WTC11 (cell line): ENCODE data around the gene VEGFA. TPM values are rescaled to one million over a fixed set of nuclear protein-coding genes. Genes with fewer than 3 reads are reported as not detected.
A peak's percentile ranks its signal among the peaks of the same experiment; 100 is the strongest.

Experiments used
- ATAC-seq: fragments of 200-7000 bp; cut with Tn5 transposase; 2 replicates; pipeline ENCODE4 v1.10.0; 2021; ENCODE audit warnings: mild to moderate bottlenecking, moderate library complexity
- CTCF ChIA-PET: fragments of 300-600 bp; sonication (Branson Sonifier 250); formaldehyde crosslinking; loops from one replicate; lab custom pipeline; 2021; ENCODE audit warnings: antibody characterized with exemption; lab: Charles Lee
- POLR2A ChIA-PET: fragments of 350-600 bp; sonication (Branson Sonifier 250); formaldehyde crosslinking; loops from one replicate; lab custom pipeline; 2021; ENCODE audit warnings: antibody characterized with exemption; lab: Charles Lee
- DNase-seq: peaks from one replicate; pipeline ENCODE4 v3.0.0; 2021; ENCODE audit warnings: low spot score
- H3K27ac Mint-ChIP-seq: 2 replicates; pipeline ENCODE4 v1.8.0; 2021; ENCODE audit warnings: mixed read lengths
- H3K27me3 Mint-ChIP-seq: 2 replicates; pipeline ENCODE4 v1.8.0; 2021; ENCODE audit warnings: low read depth, mild to moderate bottlenecking, moderate library complexity, mixed read lengths
- H3K36me3 Mint-ChIP-seq: 2 replicates; pipeline ENCODE4 v1.8.0; 2021; ENCODE audit warnings: mixed read lengths
- H3K4me1 Mint-ChIP-seq: 2 replicates; pipeline ENCODE4 v1.8.0; 2022; ENCODE audit warnings: mixed read lengths
- H3K4me3 Mint-ChIP-seq: 2 replicates; pipeline ENCODE4 v1.8.0; 2021; ENCODE audit warnings: mild to moderate bottlenecking, moderate library complexity, mixed read lengths
- H3K9me3 Mint-ChIP-seq: 2 replicates; pipeline ENCODE4 v1.8.0; 2021; ENCODE audit warnings: mixed read lengths
- FOXP1 ChIP-seq: sonication (generic); formaldehyde crosslinking; IDR thresholded peaks from 2 replicates; pipeline ENCODE4 v1.8.0; 2022; ENCODE audit warnings: missing genetic modification reagents, mild to moderate bottlenecking, moderate library complexity, borderline replicate concordance
- GABPB1 ChIP-seq: sonication (generic); formaldehyde crosslinking; IDR thresholded peaks from 2 replicates; pipeline ENCODE4 v1.8.1; 2023; ENCODE audit warnings: mild to moderate bottlenecking, missing genetic modification reagents
- MYBL2 ChIP-seq: sonication (generic); formaldehyde crosslinking; IDR thresholded peaks from 2 replicates; pipeline ENCODE4 v1.8.1; 2023; ENCODE audit warnings: mild to moderate bottlenecking, moderate library complexity, missing genetic modification reagents
- NR1H2 ChIP-seq: sonication (generic); formaldehyde crosslinking; IDR thresholded peaks from 2 replicates; pipeline ENCODE4 v1.9.0; 2021; ENCODE audit warnings: mild to moderate bottlenecking, moderate library complexity, missing genetic modification reagents
- PRRX2 ChIP-seq: fragments of 250-450 bp; sonication (Bioruptor Pico); IDR thresholded peaks from 2 replicates; pipeline ENCODE4 v1.8.0; 2021; ENCODE audit warnings: mild to moderate bottlenecking
- SMAD4 ChIP-seq: sonication (generic); formaldehyde crosslinking; IDR thresholded peaks from 2 replicates; pipeline ENCODE4 v1.8.0; 2022; ENCODE audit warnings: mild to moderate bottlenecking, missing genetic modification reagents
- ZNF121 ChIP-seq: sonication (generic); formaldehyde crosslinking; IDR thresholded peaks from 2 replicates; pipeline ENCODE4 v1.8.0; 2023; ENCODE audit warnings: missing genetic modification reagents
- ZNF232 ChIP-seq: sonication (generic); formaldehyde crosslinking; IDR thresholded peaks from 2 replicates; pipeline ENCODE4 v1.8.0; 2022; ENCODE audit warnings: mild to moderate bottlenecking, missing genetic modification reagents
- ZNF416 ChIP-seq: fragments of 250-450 bp; sonication (Bioruptor Pico); IDR thresholded peaks from 2 replicates; pipeline ENCODE4 v1.9.0; 2021; ENCODE audit warnings: mild to moderate bottlenecking, inconsistent platforms
- total RNA-seq: library from RNA; stranded (reverse); gene quantifications from 3 replicates; pipeline ENCODE4 v1.2.3, GENCODE V29; 2021
- TF ChIP-seq, protein P1 (sequence below): sonication (generic); formaldehyde crosslinking; IDR thresholded peaks from 2 replicates; pipeline ENCODE4 v1.8.0; 2023; ENCODE audit warnings: mild to moderate bottlenecking, missing genetic modification reagents
- TF ChIP-seq, protein P2 (sequence below): fragments of 250-450 bp; sonication (Bioruptor Pico); IDR thresholded peaks from 2 replicates; pipeline ENCODE4 v1.8.0; 2021; ENCODE audit warnings: mild to moderate bottlenecking
- TF ChIP-seq, protein P3 (sequence below): sonication (generic); formaldehyde crosslinking; IDR thresholded peaks from 2 replicates; pipeline ENCODE4 v1.8.1; 2022; ENCODE audit warnings: low read depth, mild to moderate bottlenecking, moderate library complexity, missing genetic modification reagents, borderline replicate concordance
- TF ChIP-seq, protein P4 (sequence below): sonication (generic); formaldehyde crosslinking; IDR thresholded peaks from 2 replicates; pipeline ENCODE4 v1.8.0; 2022; ENCODE audit warnings: mild to moderate bottlenecking, missing genetic modification reagents
- TF ChIP-seq, protein P5 (sequence below): sonication (generic); formaldehyde crosslinking; conservative IDR thresholded peaks from 2 replicates; pipeline ENCODE4 v1.8.1; 2023; ENCODE audit warnings: mild to moderate bottlenecking, low read depth, missing genetic modification reagents, moderate library complexity
- TF ChIP-seq, protein P6 (sequence below): sonication (generic); formaldehyde crosslinking; IDR thresholded peaks from 2 replicates; pipeline ENCODE4 v1.8.1; 2023; ENCODE audit warnings: mild to moderate bottlenecking, missing genetic modification reagents, borderline replicate concordance

VEGFA gene
- total RNA-seq, 1 experiment from 2014 or later = 43.8 TPM

DNA sequence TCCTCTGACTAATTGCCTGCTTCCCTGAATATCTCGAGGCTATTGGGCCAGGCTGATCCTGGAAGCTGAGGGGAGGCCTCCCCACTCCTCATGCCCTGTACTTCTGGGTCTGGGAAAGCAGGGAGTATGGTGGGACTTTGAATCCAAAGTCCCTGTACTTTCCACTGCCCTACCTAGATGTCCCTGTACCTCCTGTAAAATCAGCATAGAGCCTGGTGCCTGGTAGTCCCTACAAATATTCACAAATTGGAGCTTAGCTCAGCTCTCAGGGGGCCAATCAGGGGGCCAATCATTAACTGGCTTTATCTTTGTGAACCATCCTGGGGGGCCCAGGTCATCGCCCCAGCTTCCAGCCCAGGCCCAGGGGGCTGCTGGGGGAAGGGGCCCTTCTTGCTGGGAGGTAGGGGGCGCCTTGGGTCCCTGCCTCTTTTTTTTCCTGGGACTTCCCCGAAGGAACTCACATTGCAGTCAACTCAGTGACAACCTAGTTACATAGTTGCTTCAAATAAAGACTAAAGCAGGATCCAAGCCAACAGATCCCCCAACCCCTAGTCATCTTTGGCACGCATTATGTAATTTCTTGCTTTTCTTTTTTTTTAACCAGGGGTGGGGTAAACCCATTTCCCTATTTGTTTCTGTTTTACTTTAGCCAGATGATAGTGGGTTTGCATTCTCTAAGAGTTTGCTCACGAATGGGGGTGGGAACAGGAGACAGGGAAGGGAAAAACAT is 6.9 kb upstream of the VEGFA start:
- CTCF ChIA-PET = interaction anchor here (0.9 to 5.3 kb wide), 9 partner anchors 10 to 316 kb away, joined by 3 to 39 read pairs (median 6); no protein-coding TSS in a partner anchor
- ATAC-seq (no peak), DNase-seq (peak; percentile 12)
- Mint-ChIP-seq H3K4me1 (peaks cover 40% of the 10 kb centered on the region), H3K27me3 (peaks cover 8% of the 10 kb centered on the region), H3K36me3 (no peaks in the 10 kb centered on the region), H3K27ac (no peak overlapping the region), H3K4me3 (no peak overlapping the region), H3K9me3 (no peaks in the 10 kb centered on the region)
- no peak for TF ChIP-seq ZNF232 (CRISPR knock-in tag)
- POLR2A ChIA-PET = interaction anchor here (0.6 to 1.2 kb wide), 2 partner anchors 12 to 60 kb away, joined by 3 to 5 read pairs; no protein-coding TSS in a partner anchor

DNA sequence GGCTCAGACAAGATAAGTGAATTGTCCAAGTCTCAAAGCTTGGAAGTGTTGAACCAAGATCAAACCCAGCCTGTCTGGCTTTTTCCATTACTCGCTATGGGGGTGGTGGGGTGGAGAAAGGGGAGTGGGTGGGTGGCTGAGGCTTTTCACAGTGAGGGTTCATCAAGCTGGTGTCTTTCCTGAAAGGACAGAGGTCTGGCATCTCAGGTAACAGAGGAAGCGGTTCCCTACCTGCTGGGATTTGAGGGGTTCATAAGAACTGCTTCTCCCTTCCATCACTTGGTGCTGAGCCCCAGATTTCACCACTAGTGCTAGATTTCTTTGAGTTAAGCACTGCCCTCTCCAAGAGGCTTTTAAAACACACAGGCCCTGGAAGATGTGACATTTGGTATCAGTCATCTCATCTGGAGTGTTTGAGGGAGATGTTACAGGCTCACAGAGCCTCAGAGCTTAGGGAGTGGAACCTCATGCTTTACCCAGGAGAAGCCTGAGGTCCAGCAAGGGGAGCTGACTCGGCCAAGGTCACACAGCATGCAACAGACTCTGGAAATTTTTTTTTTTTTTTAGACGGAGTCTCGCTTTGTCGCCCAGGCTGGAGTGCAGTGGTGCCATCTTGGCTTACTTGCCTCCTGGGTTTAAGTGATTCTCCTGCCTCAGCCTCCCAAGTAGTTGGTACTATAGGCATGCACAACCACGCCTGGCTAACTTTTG is 6.0 kb upstream of the VEGFA start:
- CTCF ChIA-PET = interaction anchor here (0.9 to 5.3 kb wide), 8 partner anchors 19 to 315 kb away, joined by 3 to 39 read pairs (median 5); no protein-coding TSS in a partner anchor
- Mint-ChIP-seq H3K4me1 (peaks cover 33% of the 10 kb centered on the region), H3K36me3 (no peaks in the 10 kb centered on the region), H3K27me3 (peaks cover 8% of the 10 kb centered on the region), H3K4me3 (no peak overlapping the region), H3K27ac (no peak overlapping the region), H3K9me3 (no peaks in the 10 kb centered on the region)
- DNase-seq (no peak), ATAC-seq (no peak)
- POLR2A ChIA-PET = interaction anchor here (0.5 to 1.2 kb wide), 3 partner anchors 11 to 131 kb away, joined by 3 to 5 read pairs (median 4); no protein-coding TSS in a partner anchor
- TF ChIP-seq MYBL2 (CRISPR knock-in tag) (no peak), NR1H2 (CRISPR knock-in tag) (no peak), ZNF416 (no peak), SMAD4 (CRISPR knock-in tag) (no peak), ZNF121 (no peak), FOXP1 (CRISPR knock-in tag) (no peak), GABPB1 (no peak), PRRX2 (CRISPR knock-in tag) (no peak)
- TF ChIP-seq, protein P1, sequence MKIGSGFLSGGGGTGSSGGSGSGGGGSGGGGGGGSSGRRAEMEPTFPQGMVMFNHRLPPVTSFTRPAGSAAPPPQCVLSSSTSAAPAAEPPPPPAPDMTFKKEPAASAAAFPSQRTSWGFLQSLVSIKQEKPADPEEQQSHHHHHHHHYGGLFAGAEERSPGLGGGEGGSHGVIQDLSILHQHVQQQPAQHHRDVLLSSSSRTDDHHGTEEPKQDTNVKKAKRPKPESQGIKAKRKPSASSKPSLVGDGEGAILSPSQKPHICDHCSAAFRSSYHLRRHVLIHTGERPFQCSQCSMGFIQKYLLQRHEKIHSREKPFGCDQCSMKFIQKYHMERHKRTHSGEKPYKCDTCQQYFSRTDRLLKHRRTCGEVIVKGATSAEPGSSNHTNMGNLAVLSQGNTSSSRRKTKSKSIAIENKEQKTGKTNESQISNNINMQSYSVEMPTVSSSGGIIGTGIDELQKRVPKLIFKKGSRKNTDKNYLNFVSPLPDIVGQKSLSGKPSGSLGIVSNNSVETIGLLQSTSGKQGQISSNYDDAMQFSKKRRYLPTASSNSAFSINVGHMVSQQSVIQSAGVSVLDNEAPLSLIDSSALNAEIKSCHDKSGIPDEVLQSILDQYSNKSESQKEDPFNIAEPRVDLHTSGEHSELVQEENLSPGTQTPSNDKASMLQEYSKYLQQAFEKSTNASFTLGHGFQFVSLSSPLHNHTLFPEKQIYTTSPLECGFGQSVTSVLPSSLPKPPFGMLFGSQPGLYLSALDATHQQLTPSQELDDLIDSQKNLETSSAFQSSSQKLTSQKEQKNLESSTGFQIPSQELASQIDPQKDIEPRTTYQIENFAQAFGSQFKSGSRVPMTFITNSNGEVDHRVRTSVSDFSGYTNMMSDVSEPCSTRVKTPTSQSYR (CRISPR knock-in tag) = no peak
- TF ChIP-seq, protein P2, sequence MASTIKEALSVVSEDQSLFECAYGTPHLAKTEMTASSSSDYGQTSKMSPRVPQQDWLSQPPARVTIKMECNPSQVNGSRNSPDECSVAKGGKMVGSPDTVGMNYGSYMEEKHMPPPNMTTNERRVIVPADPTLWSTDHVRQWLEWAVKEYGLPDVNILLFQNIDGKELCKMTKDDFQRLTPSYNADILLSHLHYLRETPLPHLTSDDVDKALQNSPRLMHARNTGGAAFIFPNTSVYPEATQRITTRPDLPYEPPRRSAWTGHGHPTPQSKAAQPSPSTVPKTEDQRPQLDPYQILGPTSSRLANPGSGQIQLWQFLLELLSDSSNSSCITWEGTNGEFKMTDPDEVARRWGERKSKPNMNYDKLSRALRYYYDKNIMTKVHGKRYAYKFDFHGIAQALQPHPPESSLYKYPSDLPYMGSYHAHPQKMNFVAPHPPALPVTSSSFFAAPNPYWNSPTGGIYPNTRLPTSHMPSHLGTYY (CRISPR knock-in tag) = no peak
- TF ChIP-seq, protein P3, sequence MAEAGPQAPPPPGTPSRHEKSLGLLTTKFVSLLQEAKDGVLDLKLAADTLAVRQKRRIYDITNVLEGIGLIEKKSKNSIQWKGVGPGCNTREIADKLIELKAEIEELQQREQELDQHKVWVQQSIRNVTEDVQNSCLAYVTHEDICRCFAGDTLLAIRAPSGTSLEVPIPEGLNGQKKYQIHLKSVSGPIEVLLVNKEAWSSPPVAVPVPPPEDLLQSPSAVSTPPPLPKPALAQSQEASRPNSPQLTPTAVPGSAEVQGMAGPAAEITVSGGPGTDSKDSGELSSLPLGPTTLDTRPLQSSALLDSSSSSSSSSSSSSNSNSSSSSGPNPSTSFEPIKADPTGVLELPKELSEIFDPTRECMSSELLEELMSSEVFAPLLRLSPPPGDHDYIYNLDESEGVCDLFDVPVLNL (CRISPR knock-in tag) = no peak
- TF ChIP-seq, protein P4, sequence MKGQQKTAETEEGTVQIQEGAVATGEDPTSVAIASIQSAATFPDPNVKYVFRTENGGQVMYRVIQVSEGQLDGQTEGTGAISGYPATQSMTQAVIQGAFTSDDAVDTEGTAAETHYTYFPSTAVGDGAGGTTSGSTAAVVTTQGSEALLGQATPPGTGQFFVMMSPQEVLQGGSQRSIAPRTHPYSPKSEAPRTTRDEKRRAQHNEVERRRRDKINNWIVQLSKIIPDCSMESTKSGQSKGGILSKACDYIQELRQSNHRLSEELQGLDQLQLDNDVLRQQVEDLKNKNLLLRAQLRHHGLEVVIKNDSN (CRISPR knock-in tag) = no peak
- TF ChIP-seq, protein P5, sequence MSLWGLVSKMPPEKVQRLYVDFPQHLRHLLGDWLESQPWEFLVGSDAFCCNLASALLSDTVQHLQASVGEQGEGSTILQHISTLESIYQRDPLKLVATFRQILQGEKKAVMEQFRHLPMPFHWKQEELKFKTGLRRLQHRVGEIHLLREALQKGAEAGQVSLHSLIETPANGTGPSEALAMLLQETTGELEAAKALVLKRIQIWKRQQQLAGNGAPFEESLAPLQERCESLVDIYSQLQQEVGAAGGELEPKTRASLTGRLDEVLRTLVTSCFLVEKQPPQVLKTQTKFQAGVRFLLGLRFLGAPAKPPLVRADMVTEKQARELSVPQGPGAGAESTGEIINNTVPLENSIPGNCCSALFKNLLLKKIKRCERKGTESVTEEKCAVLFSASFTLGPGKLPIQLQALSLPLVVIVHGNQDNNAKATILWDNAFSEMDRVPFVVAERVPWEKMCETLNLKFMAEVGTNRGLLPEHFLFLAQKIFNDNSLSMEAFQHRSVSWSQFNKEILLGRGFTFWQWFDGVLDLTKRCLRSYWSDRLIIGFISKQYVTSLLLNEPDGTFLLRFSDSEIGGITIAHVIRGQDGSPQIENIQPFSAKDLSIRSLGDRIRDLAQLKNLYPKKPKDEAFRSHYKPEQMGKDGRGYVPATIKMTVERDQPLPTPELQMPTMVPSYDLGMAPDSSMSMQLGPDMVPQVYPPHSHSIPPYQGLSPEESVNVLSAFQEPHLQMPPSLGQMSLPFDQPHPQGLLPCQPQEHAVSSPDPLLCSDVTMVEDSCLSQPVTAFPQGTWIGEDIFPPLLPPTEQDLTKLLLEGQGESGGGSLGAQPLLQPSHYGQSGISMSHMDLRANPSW (CRISPR knock-in tag) = no peak
- TF ChIP-seq, protein P6, sequence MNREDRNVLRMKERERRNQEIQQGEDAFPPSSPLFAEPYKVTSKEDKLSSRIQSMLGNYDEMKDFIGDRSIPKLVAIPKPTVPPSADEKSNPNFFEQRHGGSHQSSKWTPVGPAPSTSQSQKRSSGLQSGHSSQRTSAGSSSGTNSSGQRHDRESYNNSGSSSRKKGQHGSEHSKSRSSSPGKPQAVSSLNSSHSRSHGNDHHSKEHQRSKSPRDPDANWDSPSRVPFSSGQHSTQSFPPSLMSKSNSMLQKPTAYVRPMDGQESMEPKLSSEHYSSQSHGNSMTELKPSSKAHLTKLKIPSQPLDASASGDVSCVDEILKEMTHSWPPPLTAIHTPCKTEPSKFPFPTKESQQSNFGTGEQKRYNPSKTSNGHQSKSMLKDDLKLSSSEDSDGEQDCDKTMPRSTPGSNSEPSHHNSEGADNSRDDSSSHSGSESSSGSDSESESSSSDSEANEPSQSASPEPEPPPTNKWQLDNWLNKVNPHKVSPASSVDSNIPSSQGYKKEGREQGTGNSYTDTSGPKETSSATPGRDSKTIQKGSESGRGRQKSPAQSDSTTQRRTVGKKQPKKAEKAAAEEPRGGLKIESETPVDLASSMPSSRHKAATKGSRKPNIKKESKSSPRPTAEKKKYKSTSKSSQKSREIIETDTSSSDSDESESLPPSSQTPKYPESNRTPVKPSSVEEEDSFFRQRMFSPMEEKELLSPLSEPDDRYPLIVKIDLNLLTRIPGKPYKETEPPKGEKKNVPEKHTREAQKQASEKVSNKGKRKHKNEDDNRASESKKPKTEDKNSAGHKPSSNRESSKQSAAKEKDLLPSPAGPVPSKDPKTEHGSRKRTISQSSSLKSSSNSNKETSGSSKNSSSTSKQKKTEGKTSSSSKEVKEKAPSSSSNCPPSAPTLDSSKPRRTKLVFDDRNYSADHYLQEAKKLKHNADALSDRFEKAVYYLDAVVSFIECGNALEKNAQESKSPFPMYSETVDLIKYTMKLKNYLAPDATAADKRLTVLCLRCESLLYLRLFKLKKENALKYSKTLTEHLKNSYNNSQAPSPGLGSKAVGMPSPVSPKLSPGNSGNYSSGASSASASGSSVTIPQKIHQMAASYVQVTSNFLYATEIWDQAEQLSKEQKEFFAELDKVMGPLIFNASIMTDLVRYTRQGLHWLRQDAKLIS = no peak
